HG03432 (cell line): ENCODE data around the gene OR52E2.
"Not testable (repeated sequence)": the region's sequence is repeated elsewhere in the genome, so short reads cannot be mapped to it uniquely, and the experiment has no call there.

Source experiments
- ATAC-seq: cut with Tn5 transposase; IDR thresholded peaks from one replicate; pipeline ENCODE4 v1.9.1; 2021; ENCODE audit warnings: mild to moderate bottlenecking, moderate library complexity; ENCODE audit not compliant: unreplicated experiment

Gene OR52E2

DNA sequence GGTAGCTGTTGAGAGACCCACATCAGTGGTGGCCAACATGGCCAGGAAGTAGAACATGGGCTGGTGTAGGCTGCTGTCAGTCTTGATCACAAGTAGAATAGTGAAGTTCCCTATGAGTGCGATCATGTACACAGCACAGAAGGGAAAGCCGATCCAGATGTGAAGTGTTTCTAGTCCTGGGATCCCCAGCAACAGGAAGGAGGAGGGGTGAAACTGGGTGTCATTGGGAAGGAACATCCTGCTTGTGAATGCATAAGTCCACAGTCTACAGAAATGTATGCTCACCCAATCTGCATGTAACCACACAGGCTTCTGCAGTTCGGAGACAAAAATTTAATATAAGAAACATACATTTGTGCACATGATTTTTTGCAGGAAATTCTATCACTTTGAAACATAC, at the start of gene OR52E2:
Gene OR52E2, minus strand, starts transcription at position 237 of the 400 bp plus-strand sequence. Its CDS starts 0 bp downstream, at position 237.
- ATAC-seq = no peak

DNA sequence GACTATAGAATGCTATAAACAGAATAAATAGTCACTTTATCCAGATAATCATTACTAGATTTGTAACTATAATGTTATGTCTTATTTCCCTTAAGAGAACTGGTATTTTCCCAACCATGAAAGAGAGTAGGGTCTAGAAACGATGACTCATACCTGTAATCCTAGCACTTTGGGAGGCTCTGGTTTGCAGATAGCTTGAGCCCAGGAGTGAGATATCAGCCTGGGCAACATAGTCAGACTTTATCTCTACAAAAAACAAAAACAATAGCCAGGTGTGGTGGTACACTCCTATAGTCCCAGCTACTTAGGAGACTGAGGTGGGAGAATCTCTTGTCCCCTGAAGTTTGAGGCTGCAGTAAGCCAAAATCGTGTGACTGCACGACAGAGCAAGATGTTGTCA, 47.9 kb upstream of the OR52E2 start:
- ATAC-seq = no peak

- ATAC-seq = no peak
These were observed 43.6 kb upstream of the OR52E2 start for GRCh38 chr11:5103066-5103465.

DNA sequence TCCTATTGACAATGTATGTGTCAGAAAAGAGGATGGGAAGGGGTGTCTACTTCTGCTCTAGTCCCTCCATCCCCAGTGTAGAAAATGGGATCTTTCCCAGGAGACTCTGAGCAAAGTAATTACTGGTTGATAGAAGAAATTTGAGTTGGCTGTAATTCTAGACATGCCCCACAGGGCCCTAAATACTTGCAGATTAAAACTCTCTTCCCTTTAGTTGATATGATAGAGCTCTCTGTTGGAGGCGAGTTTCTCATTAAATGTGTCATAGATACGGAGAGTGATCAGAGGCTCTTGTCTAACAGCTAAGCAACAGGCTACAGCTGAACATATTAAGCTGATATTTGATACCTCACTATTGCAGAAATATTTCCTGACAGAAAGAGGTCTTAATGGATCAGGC, 42.8 kb upstream of the OR52E2 start:
- ATAC-seq = no peak

DNA sequence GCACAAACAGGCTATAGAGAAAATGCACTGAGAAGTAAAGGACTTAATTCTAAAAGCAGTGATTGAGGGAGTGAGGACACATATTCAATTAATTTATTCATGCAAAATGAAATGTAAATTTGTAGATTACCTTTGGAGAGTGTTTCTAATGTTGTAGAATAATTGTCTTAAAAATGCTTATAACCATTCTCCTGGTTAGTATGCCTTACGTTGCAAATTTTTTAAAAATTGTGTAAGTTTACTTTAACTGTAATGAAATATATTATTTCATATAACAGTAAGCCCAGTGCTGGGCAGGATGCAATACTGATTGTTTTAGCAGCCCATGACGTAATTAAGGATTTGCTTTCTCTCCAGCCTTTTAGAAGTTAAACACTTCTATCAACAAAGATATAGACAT, 36.6 kb upstream of the OR52E2 start:
- ATAC-seq = no peak

DNA sequence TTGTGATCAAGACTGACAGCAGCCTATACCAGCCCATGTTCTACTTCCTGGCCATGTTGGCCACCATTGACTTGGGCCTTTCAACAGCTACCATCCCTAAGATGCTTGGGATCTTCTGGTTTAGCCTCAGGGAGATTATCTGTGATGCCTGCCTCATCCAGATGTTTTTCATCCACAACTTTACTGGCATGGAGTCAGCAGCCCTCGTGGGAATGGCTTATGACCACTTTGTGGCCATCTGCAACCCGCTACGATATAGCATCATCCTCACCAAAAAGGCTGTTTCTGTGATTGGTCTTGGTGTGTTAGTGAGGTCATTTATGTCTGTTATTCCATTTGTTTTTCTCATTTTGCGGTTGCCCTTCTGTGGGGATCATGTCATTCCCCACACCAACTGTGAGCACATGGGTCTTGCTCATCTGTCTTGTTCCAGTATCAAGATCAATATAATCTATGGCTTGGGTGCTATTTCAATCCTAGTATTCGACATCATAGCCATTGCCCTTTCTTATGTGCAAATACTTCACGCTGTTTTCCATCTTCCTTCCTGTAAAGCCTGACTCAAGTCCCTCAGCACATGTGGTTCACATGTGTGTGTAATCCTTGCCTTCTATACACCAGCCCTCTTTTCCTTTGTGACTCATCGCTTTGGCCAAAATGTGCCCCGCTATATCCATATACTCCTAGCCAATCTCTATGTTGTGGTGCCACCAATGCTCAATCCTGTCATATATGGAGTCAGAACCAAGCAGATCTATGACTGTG, 33.6 kb upstream of the OR52E2 start:
- ATAC-seq = no peak

- no peak for ATAC-seq
These were observed 31.2 kb upstream of the OR52E2 start for GRCh38 chr11:5090668-5091067.

- ATAC-seq = no peak
These were observed 29.1 kb upstream of the OR52E2 start for GRCh38 chr11:5088556-5088955.

DNA sequence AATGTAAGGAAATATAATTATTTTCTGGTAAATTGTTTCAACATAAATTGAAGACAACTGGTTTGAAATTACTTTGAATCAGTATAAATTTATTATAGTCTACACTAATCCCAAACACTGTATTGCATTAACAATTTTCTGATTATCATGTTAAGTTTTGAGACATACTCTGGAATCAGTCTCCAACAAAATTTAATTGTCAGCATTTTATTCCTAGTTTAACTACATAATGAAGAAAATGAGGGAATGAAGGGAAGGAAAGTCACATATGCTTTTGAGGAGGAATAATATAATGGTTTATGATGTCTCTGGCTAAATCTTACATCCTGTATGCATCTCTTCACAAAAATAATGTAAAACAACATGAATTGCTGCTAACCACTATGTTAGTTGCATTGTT, 24.2 kb upstream of the OR52E2 start:
- ATAC-seq = no peak

- ATAC-seq = no peak
These were observed 22.0 kb upstream of the OR52E2 start for GRCh38 chr11:5081405-5081804.

DNA sequence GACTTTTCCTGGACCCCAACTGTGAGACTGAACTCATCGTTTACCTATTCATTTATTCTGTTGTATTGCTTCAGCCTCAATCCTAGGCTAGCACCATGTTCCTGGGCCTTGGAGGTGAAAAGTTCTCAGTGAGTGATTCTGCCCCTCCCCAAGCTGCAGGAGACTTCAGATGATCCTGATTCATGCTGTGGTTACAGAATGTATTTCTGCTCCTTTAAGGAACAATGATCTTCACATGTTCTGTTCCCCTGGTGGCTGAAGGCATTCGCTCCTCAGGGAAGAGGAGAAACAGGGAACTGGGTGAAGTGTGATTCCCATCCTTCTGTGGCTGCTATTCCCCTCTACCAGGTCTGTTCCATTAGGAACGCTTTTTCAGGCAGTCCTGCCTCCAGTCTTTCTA, 12.4 kb upstream of the OR52E2 start:
- no peak for ATAC-seq

GRCh38 chr11:5069272-5069671, 9.8 kb upstream of the OR52E2 start, which contains the start of gene OR52E1:
OR52E1 (plus strand) TSS chr11:5069572.
- no peak for ATAC-seq

- ATAC-seq = no peak
These were observed 5.6 kb upstream of the OR52E2 start for GRCh38 chr11:5065027-5065426.

- not testable (repeated sequence) for ATAC-seq
These were observed 748 bp downstream of the OR52E2 start for GRCh38 chr11:5058679-5059078.

GRCh38 chr11:5046754-5047330, 12.6 kb downstream of the OR52E2 start:
- no peak for ATAC-seq

DNA sequence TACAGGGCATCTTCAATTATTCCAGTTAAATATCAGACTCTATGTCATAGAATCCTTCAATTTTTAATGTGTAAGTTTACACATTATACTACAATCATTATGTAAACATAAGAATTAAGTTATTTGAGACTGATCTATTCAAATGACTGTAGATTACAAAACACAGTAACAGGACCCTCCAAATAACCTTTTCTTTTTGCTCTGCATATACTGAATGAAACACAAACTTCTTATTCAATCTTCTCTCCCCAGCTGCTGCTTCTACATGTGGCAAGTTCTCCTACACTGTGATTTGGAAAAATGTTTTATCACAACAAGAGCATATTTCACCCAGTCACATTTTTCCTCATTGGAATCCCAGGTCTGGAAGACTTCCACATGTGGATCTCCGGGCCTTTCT, 13.2 kb downstream of the OR52E2 start, which contains the start of gene OR52J3:
Gene OR52J3, plus strand, starts transcription at position 301 of the 400 bp plus-strand sequence. Its CDS starts 0 bp downstream, at position 301.
- ATAC-seq = no peak

DNA sequence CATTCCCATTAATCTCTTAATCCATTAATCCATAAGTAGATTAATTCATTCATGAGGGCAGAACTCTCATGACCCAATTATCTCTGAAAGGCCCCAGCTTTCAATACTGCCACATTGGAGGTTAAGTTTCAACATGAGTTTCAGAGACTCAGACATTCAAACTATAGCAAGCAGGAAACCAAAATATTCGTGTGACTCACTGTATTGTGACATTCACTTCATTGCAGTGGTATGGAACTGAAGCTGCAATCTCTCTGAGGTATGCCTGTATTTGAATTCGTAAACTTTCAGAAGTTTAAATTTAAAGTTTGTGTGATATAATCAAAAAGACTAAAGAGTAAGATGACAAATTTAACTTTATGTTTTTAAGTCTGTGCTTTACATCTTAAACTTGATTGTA, 16.0 kb downstream of the OR52E2 start:
- ATAC-seq = no peak

DNA sequence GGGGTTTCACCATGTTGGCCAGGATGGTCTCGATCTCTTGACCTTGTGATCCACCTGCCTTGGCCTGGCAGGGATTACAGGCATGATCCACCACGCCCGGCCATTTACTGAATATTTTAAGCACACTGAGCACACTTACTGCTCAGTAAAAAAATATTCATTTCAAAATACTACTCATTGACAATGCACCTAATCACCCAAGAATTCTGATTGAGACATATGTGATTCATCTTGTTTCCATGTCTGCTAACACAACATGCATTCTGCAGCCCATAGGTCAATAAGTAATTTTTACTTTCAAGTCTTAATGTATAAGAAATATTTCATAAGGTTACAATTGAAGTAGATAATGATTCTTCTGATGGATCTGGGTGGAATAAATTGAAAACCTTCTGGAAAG, 17.3 kb downstream of the OR52E2 start:
- no peak for ATAC-seq

DNA sequence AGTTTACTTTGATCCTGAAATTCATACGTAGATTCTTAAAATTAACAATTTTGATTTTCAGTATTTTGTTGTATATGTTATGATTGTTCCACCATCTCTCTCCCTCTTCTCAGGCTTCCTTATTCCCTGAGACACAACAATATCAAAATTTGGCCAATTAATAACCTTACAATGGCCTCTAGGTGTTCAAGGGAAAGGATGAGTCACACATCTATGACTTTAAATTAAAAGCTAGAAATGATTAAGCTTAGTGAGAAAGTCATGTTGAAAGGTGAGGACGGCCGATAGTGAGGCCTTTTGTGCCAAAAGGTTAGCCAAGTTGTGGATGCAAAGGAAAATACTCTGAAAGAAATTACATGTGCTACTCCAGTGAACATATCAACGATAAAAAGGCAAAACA, 18.6 kb downstream of the OR52E2 start:
- no peak for ATAC-seq

DNA sequence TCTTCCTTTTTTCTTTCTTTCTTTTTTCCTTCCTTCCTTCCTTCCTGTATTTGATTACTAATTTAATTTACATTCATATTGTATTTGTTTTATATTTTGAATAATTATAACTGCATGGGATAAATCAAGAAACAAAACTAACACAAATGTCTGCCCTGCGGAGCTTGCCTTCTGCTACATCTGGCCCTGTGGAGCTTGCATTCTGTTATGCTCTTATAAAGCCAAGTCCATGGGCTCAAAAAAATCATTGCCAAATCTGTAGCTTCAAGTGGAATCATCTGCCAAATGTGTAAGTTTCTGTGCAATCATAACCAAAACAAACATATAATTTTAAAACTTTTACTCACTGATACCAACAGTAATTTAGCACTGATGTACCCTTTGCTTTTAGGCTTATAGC, 21.1 kb downstream of the OR52E2 start:
- ATAC-seq = no peak

DNA sequence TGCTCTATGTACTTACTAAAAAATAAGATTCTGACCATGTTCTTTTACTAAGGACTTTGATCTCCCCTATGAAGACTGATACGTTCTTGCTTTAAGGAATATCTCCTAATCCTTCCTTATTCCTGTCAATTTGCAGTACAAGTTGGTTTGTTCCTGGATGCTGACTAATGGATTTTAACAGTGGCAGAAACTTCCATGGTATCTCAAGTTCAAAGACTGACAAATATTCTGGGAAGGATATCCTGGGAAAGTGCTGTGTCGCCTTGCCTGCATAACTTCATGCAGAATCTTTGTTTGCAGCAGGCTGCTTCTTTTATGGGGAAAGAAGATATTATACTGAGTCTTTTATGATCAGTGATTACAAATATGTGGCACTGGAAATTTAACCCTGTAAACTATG, 21.5 kb downstream of the OR52E2 start:
- ATAC-seq = no peak

GRCh38 chr11:5036669-5037068, 22.8 kb downstream of the OR52E2 start:
- no peak for ATAC-seq

DNA sequence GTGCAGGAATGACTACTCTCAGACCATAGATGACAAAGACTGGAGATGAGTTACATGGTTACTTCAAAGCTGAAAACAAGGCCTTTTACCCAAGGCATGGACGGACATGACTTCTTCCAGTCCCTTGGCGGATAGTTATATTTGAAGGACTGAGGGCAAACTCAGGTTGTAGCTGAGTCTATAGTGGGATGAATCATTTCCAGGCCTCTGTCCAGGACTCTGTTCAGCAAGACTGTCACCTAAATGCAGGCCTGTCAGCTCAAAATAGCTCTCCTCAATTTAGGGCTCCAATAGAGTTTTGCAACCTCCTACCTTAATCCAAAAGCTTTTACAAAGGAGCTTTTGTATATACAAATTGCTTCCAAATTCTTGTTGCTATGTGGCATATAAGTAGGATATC, 37.4 kb downstream of the OR52E2 start:
- no peak for ATAC-seq
